Measurements from ENCODE around the gene RASSF7. TPM values are rescaled to one million over a fixed set of nuclear protein-coding genes. Genes with fewer than 3 reads are reported as not detected.

Gene RASSF7
- total RNA-seq, 1 experiment from 2014 or later, result 32.5 TPM

DNA sequence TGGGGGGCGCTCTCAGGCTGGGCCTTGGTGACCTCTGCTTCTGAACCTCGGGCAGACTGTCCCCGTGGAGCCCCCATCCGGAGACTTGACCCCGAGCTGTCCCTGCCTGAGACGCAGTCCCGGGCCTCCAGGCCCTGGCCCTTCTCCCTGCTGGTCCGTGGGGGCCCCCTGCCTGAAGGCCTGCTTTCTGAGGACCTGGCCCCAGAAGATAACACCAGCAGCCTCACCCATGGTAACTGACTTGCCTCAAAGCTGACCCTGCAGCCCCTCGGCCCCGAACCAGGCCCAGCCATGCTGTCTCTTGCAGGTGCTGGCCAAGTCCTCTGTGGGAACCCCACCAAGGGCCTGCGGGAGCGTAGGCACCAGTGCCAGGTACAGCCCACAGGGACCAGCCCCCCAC lies 9.2 kb upstream of the RASSF7 start:
- Mint-ChIP-seq H3K4me3 (no peak overlapping the region), H3K36me3 (no peaks in the 10 kb centered on the region), H3K27ac (no peak overlapping the region), H3K9me3 (no peaks in the 10 kb centered on the region), H3K27me3 (ENCODE audit: low read depth) (peaks cover 7% of the 10 kb centered on the region), H3K4me1 (peaks cover 3% of the 10 kb centered on the region; the same call in 1 of the 2 replicates)
- DNase-seq (ENCODE audit: low spot score) (no peak), ATAC-seq (no peak)
- TF ChIP-seq PRRX2 (CRISPR knock-in tag; IDR thresholded peaks at IDR 0.05) (no peak), TEAD4 (CRISPR knock-in tag; IDR thresholded peaks at IDR 0.05) (no peak), HMGA2 (CRISPR knock-in tag; IDR thresholded peaks at IDR 0.05) (no peak), AFF4 (CRISPR knock-in tag; IDR thresholded peaks at IDR 0.05; ENCODE audit: borderline replicate concordance) (no peak), ZNF263 (CRISPR knock-in tag; IDR thresholded peaks at IDR 0.05; ENCODE audit: low read depth) (no peak), RELA (CRISPR knock-in tag; IDR thresholded peaks at IDR 0.05; ENCODE audit: borderline replicate concordance) (no peak), GTF2I (CRISPR knock-in tag; conservative IDR thresholded peaks at IDR 0.05) (no peak), ZNF138 (CRISPR knock-in tag; conservative IDR thresholded peaks at IDR 0.05) (no peak), ZNF396 (CRISPR knock-in tag; IDR thresholded peaks at IDR 0.05; ENCODE audit: borderline replicate concordance) (no peak)
- ChIA-PET CTCF (interaction anchor here (0.7 to 1.1 kb wide), 3 partner anchors 24 to 204 kb away, joined by 3 to 4 read pairs (median 3); no protein-coding TSS in a partner anchor), POLR2A (no interaction called here)

DNA sequence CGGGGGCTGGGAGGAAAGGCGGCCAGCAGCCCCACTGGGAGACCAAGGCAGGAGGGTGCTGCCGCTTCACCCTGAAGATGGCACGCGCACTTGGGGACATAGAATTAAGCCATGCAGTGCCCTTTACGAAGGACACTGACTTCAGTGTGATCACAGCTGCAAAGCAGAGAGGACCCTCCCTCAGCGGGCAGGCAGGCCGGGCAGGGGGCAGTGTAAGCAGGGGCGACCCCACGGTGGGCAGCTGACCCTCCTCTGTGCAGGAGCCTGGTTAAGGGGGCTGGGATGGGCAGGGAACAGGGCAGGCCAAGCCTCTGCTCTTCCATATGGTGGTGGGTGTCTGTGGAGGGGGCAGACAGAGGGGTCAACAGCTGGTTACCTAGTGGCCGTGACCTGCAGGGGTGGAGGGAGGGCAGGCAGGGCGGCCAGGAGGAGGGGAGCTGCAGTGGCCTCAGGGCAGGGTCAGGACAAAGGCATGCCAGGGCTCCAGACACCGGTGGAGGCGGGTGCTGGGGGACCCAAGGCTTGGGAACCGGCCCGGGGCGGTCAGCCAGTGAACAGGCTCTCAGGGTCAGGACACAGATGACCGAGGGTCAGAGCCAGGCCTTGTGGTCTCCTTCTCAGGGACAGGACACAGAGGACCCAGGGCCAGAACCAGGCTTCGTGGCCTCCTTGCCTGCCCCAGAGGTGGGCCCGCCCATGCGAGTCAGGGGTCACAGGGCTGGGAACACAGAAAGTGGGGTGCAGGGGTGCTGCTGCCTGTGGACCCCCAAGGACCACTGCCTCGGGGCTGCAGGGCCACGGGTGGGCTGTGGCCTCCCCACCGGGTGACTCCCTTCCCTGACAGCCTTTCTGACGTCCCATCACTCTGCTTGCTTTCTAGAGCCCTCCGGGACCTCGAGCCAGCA lies 7.4 kb upstream of the RASSF7 start:
- POLR2A ChIA-PET, result interaction anchor here (0.6 to 1.9 kb wide), 2 partner anchors 17 to 132 kb away, joined by 3 to 5 read pairs; partner anchors contain the start of gene HRAS
- H3K4me1 Mint-ChIP-seq, result peaks cover 8% of the 10 kb centered on the region
- H3K4me3 Mint-ChIP-seq, result no peak overlapping the region
- H3K27me3 Mint-ChIP-seq (ENCODE audit: low read depth), result peaks cover 24% of the 10 kb centered on the region
- TF ChIP-seq, protein P1, sequence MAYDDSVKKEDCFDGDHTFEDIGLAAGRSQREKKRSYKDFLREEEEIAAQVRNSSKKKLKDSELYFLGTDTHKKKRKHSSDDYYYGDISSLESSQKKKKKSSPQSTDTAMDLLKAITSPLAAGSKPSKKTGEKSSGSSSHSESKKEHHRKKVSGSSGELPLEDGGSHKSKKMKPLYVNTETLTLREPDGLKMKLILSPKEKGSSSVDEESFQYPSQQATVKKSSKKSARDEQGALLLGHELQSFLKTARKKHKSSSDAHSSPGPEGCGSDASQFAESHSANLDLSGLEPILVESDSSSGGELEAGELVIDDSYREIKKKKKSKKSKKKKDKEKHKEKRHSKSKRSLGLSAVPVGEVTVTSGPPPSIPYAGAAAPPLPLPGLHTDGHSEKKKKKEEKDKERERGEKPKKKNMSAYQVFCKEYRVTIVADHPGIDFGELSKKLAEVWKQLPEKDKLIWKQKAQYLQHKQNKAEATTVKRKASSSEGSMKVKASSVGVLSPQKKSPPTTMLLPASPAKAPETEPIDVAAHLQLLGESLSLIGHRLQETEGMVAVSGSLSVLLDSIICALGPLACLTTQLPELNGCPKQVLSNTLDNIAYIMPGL (CRISPR knock-in tag; IDR thresholded peaks at IDR 0.05), result no peak
- TF ChIP-seq SP1 (CRISPR knock-in tag; conservative IDR thresholded peaks at IDR 0.05) (no peak), HMGA2 (CRISPR knock-in tag; IDR thresholded peaks at IDR 0.05) (no peak), TCF7 (CRISPR knock-in tag; IDR thresholded peaks at IDR 0.05; ENCODE audit: low read depth) (no peak), NR3C1 (CRISPR knock-in tag; conservative IDR thresholded peaks at IDR 0.05; ENCODE audit: low read depth) (no peak), ZMAT4 (CRISPR knock-in tag; IDR thresholded peaks at IDR 0.05) (no peak), ZNF232 (CRISPR knock-in tag; IDR thresholded peaks at IDR 0.05) (no peak), NFYB (CRISPR knock-in tag; conservative IDR thresholded peaks at IDR 0.05; ENCODE audit: low read depth) (no peak), GABPB1 (CRISPR knock-in tag; IDR thresholded peaks at IDR 0.05) (no peak), JAZF1 (CRISPR knock-in tag; IDR thresholded peaks at IDR 0.05) (no peak), TP53 (CRISPR knock-in tag; IDR thresholded peaks at IDR 0.05) (no peak), CBFB (CRISPR knock-in tag; IDR thresholded peaks at IDR 0.05; ENCODE audit: low read depth) (no peak), TEAD1 (CRISPR knock-in tag; IDR thresholded peaks at IDR 0.05) (no peak), ZNF138 (CRISPR knock-in tag; conservative IDR thresholded peaks at IDR 0.05) (no peak)
- TF ChIP-seq, protein P2, sequence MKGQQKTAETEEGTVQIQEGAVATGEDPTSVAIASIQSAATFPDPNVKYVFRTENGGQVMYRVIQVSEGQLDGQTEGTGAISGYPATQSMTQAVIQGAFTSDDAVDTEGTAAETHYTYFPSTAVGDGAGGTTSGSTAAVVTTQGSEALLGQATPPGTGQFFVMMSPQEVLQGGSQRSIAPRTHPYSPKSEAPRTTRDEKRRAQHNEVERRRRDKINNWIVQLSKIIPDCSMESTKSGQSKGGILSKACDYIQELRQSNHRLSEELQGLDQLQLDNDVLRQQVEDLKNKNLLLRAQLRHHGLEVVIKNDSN (CRISPR knock-in tag; IDR thresholded peaks at IDR 0.05), result no peak
- TF ChIP-seq, protein P3, sequence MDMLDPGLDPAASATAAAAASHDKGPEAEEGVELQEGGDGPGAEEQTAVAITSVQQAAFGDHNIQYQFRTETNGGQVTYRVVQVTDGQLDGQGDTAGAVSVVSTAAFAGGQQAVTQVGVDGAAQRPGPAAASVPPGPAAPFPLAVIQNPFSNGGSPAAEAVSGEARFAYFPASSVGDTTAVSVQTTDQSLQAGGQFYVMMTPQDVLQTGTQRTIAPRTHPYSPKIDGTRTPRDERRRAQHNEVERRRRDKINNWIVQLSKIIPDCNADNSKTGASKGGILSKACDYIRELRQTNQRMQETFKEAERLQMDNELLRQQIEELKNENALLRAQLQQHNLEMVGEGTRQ (CRISPR knock-in tag; IDR thresholded peaks at IDR 0.05), result no peak
- TF ChIP-seq, protein P4, sequence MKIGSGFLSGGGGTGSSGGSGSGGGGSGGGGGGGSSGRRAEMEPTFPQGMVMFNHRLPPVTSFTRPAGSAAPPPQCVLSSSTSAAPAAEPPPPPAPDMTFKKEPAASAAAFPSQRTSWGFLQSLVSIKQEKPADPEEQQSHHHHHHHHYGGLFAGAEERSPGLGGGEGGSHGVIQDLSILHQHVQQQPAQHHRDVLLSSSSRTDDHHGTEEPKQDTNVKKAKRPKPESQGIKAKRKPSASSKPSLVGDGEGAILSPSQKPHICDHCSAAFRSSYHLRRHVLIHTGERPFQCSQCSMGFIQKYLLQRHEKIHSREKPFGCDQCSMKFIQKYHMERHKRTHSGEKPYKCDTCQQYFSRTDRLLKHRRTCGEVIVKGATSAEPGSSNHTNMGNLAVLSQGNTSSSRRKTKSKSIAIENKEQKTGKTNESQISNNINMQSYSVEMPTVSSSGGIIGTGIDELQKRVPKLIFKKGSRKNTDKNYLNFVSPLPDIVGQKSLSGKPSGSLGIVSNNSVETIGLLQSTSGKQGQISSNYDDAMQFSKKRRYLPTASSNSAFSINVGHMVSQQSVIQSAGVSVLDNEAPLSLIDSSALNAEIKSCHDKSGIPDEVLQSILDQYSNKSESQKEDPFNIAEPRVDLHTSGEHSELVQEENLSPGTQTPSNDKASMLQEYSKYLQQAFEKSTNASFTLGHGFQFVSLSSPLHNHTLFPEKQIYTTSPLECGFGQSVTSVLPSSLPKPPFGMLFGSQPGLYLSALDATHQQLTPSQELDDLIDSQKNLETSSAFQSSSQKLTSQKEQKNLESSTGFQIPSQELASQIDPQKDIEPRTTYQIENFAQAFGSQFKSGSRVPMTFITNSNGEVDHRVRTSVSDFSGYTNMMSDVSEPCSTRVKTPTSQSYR (CRISPR knock-in tag; IDR thresholded peaks at IDR 0.05), result no peak
- H3K9me3 Mint-ChIP-seq, result no peaks in the 10 kb centered on the region
- DNase-seq (ENCODE audit: low spot score) (no peak), ATAC-seq (no peak)
- H3K36me3 Mint-ChIP-seq, result no peaks in the 10 kb centered on the region
- H3K27ac Mint-ChIP-seq, result no peak overlapping the region
- CTCF ChIA-PET, result interaction anchor here (0.6 to 3.4 kb wide), 10 partner anchors 14 to 709 kb away, joined by 3 to 32 read pairs (median 4); partner anchors contain the start of genes DEAF1 and TMEM80
